A549 (cell line): Measurements from ENCODE around the gene TTLL11. TPM values are rescaled to one million over a fixed set of nuclear protein-coding genes. Genes with fewer than 3 reads are reported as not detected.

Source experiments
- ATAC-seq, 2 experiments: fragments of 200-7000 bp in 1 of 2; fragments of >200 bp in 1 of 2; cut with Nextera tagmentation in 1 of 2; cut with Tn5 transposase in 1 of 2; 3 replicates each; pipeline versions ENCODE4 v1.8.0 to v1.9.1; 2018 to 2020; ENCODE audit warnings: mild to moderate bottlenecking in 1 of 2, moderate library complexity in 1 of 2
- CTCF ChIA-PET: fragments of 300-600 bp; sonication (Branson Sonifier 250); formaldehyde crosslinking; extraction: SDS; loops from one replicate; lab custom pipeline; 2021; ENCODE audit warnings: antibody characterized with exemption, inconsistent platforms; lab: Yijun Ruan, JAX
- POLR2A ChIA-PET: fragments of 350-600 bp; formaldehyde crosslinking; extraction: SDS; loops from one replicate; lab custom pipeline; 2021; ENCODE audit warnings: antibody characterized with exemption, inconsistent platforms; lab: Yijun Ruan, JAX
- DNase-seq, 2 experiments: peaks; one replicate each; pipeline versions ENCODE4 v3.0.0 to v3.0.0-alpha.2; 2011 to 2016; ENCODE audit warnings: low read depth in 1 of 2, low spot score in 1 of 2
- FAIRE-seq: peaks from 2 replicates; lab custom pipeline; 2011; peaks lifted over from hg19 to GRCh38; lab: Jason Lieb, UNC
- H3K27ac ChIP-seq, 2 experiments: fragments of >200 bp; sonication (Bioruptor Twin); formaldehyde crosslinking; 3 replicates each; pipeline ENCODE4 v1.5.1; 2016 to 2017
- H3K4me1 ChIP-seq: fragments of >200 bp; sonication (Bioruptor Twin); formaldehyde crosslinking; 3 replicates; pipeline ENCODE4 v1.6.1; 2016
- H3K4me2 ChIP-seq: fragments of >200 bp; sonication (Bioruptor Twin); formaldehyde crosslinking; 3 replicates; pipeline ENCODE4 v1.6.1; 2016
- H3K4me3 ChIP-seq: fragments of >200 bp; sonication (Bioruptor Twin); formaldehyde crosslinking; 3 replicates; pipeline ENCODE4 v1.5.1; 2016
- H3K9me3 ChIP-seq: fragments of >200 bp; sonication (Bioruptor Twin); formaldehyde crosslinking; 3 replicates; pipeline ENCODE4 v1.6.1; 2016
- BHLHE40 ChIP-seq: IDR thresholded peaks from 2 replicates; pipeline ENCODE4 v1.6.1; 2012; ENCODE audit warnings: low read depth, low read length, inconsistent platforms
- CEBPB ChIP-seq, 2 experiments: fragments of >200 bp in 1 of 2; sonication (Bioruptor Twin) in 1 of 2; formaldehyde crosslinking in 1 of 2; IDR thresholded peaks; 2 replicates each; pipeline ENCODE4 v1.6.1; 2012 to 2016
- CHD2 ChIP-seq: fragments of 150-350 bp; IDR thresholded peaks from 2 replicates; pipeline ENCODE4 v1.6.1; 2014; ENCODE audit warnings: low read length; ENCODE audit not compliant: partially characterized antibody
- CTCF ChIP-seq: fragments of >200 bp; sonication (Bioruptor Twin); formaldehyde crosslinking; IDR thresholded peaks from 3 replicates; pipeline ENCODE4 v1.5.1; 2016
- EHMT2 ChIP-seq: fragments of 200-600 bp; sonication (generic); IDR thresholded peaks from 2 replicates; pipeline ENCODE4 v1.6.1; 2016; ENCODE audit warnings: antibody characterized with exemption, low read depth, mild to moderate bottlenecking, moderate library complexity
- ELK1 ChIP-seq: fragments of 150-350 bp; IDR thresholded peaks from 2 replicates; pipeline ENCODE4 v1.6.1; 2014; ENCODE audit warnings: low read depth, mild to moderate bottlenecking, low read length
- EP300 ChIP-seq, 2 experiments: fragments of >200 bp; sonication (Bioruptor Twin); formaldehyde crosslinking; IDR thresholded peaks; 2 replicates in 1 of 2; 3 replicates in 1 of 2; pipeline ENCODE4 v1.6.1; 2016 to 2017
- FOSL2 ChIP-seq, 2 experiments: fragments of 450-650 bp in 1 of 2; fragments of >200 bp in 1 of 2; sonication (Bioruptor Twin) in 1 of 2; formaldehyde crosslinking; IDR thresholded peaks; 2 replicates each; pipeline versions ENCODE4 v1.5.0 to v1.6.1; 2016 to 2020; ENCODE audit warnings: mild to moderate bottlenecking in 1 of 2, moderate library complexity in 1 of 2
- HEYL ChIP-seq: fragments of 250-450 bp; sonication (Bioruptor Pico); IDR thresholded peaks from 2 replicates; pipeline ENCODE4 v1.8.0; 2021; ENCODE audit warnings: mild to moderate bottlenecking, moderate library complexity
- HMGXB4 ChIP-seq: fragments of 250-450 bp; sonication (Bioruptor Pico); IDR thresholded peaks from 2 replicates; pipeline ENCODE4 v1.5.0; 2021; ENCODE audit warnings: mild to moderate bottlenecking, moderate library complexity, borderline replicate concordance
- HOXA7 ChIP-seq: fragments of 250-450 bp; sonication (Bioruptor Pico); IDR thresholded peaks from 2 replicates; pipeline ENCODE4 v1.5.0; 2020; ENCODE audit warnings: mild to moderate bottlenecking, moderate library complexity
- HOXB5 ChIP-seq: fragments of 250-450 bp; sonication (Bioruptor Pico); IDR thresholded peaks from 2 replicates; pipeline ENCODE4 v1.5.0; 2020; ENCODE audit warnings: mild to moderate bottlenecking, moderate library complexity
- MAFK ChIP-seq: fragments of 450-650 bp; IDR thresholded peaks from 2 replicates; pipeline ENCODE4 v1.6.1; 2014; ENCODE audit not compliant: partially characterized antibody
- MAX ChIP-seq: IDR thresholded peaks from 2 replicates; pipeline ENCODE4 v1.6.1; 2012
- MAZ ChIP-seq: fragments of 150-350 bp; IDR thresholded peaks from 2 replicates; pipeline ENCODE4 v1.6.1; 2014; ENCODE audit warnings: antibody characterized with exemption, low read depth, low read length, borderline replicate concordance
- NPAS2 ChIP-seq: fragments of 250-450 bp; sonication (Bioruptor Pico); IDR thresholded peaks from 2 replicates; pipeline ENCODE4 v1.8.0; 2022; ENCODE audit warnings: mild to moderate bottlenecking, moderate library complexity, borderline replicate concordance
- PBX3 ChIP-seq: IDR thresholded peaks from 2 replicates; pipeline ENCODE4 v1.6.1; 2012
- PHF8 ChIP-seq: fragments of 200-600 bp; sonication (generic); IDR thresholded peaks from 2 replicates; pipeline ENCODE4 v1.6.1; 2016; ENCODE audit warnings: low read depth, mild to moderate bottlenecking, antibody characterized with exemption, moderate library complexity, borderline replicate concordance
- POLR2A ChIP-seq: IDR thresholded peaks from 2 replicates; pipeline ENCODE4 v1.6.1; 2012; ENCODE audit warnings: mild to moderate bottlenecking, low read length
- POLR2AphosphoS2 ChIP-seq: conservative IDR thresholded peaks from 2 replicates; pipeline ENCODE4 v1.6.1; 2012; ENCODE audit warnings: low read length, improper control_type of control experiment, inconsistent platforms
- RAD21 ChIP-seq, 2 experiments: fragments of >200 bp in 1 of 2; sonication (Bioruptor Twin) in 1 of 2; formaldehyde crosslinking in 1 of 2; IDR thresholded peaks in 1 of 2; conservative IDR thresholded peaks in 1 of 2; 2 replicates in 1 of 2; 3 replicates in 1 of 2; pipeline ENCODE4 v1.6.1; 2012 to 2018; ENCODE audit warnings: inconsistent platforms in 1 of 2
- RARB ChIP-seq: fragments of 250-450 bp; sonication (Bioruptor Pico); IDR thresholded peaks from 2 replicates; pipeline ENCODE4 v1.8.0; 2021; ENCODE audit warnings: mild to moderate bottlenecking, moderate library complexity
- REST ChIP-seq: fragments of 200-600 bp; sonication (generic); IDR thresholded peaks from 2 replicates; pipeline ENCODE4 v1.6.1; 2016; ENCODE audit warnings: antibody characterized with exemption, mild to moderate bottlenecking, moderate library complexity
- ZFP36 ChIP-seq: fragments of 450-650 bp; IDR thresholded peaks from 2 replicates; pipeline ENCODE4 v1.6.1; 2014; ENCODE audit warnings: borderline replicate concordance; ENCODE audit not compliant: partially characterized antibody
- WGBS: methylation state at CpG from one replicate; pipeline ENCODE4 v1.1.6; 2017; ENCODE audit errors: missing lambda C conversion rate; 5-methylcytosine and 5-hydroxymethylcytosine counted together
- polyA plus RNA-seq, 4 experiments: library from polyadenylated mRNA; depleted of rRNA in 3 of 4; stranded (reverse); fragments of >200 nt; fragmentation: RNase III in 1 of 4; extraction: RNeasy Plus Mini Kit Qiagen cat#74134 plus additional on column Dnase treatment in 1 of 4; gene quantifications; 2 replicates in 3 of 4; 3 replicates in 1 of 4; pipeline ENCODE4 v1.2.3, GENCODE V29; 2011 to 2017

Gene TTLL11
- polyA plus RNA-seq, 2 of the 4 experiments (the other 2 are of a cell fraction), result 1.8 to 2.6 TPM

GRCh38 chr9:121950441-121950840 is 142.7 kb downstream of the TTLL11 start (continued):
- TF ChIP-seq REST, result no peak
- no peak for TF ChIP-seq ELK1

GRCh38 chr9:121949766-121950165 is 143.3 kb downstream of the TTLL11 start:
- POLR2A ChIA-PET, result no interaction called here
- FAIRE-seq, result no peak
- CTCF ChIA-PET, result interaction anchor here (0.7 to 1.1 kb wide), 3 partner anchors 11 to 253 kb away, joined by 3 to 5 read pairs (median 3); no protein-coding TSS in a partner anchor
- Histone ChIP-seq H3K4me1 (no peaks in the 10 kb centered on the region), H3K9me3 (no peaks in the 10 kb centered on the region)
- no peak for TF ChIP-seq CEBPB (IDR thresholded peaks at IDR 0.05)
- TF ChIP-seq PHF8, result no peak
- TF ChIP-seq MAFK, result no peak
- no peak for TF ChIP-seq RARB (CRISPR knock-in tag)
- no peak for TF ChIP-seq EHMT2
- TF ChIP-seq HOXB5 (CRISPR knock-in tag), result no peak
- TF ChIP-seq PBX3, result no peak
- TF ChIP-seq, all 56 proteins: peak for 0
- no peak overlapping the region for H3K27ac ChIP-seq
- H3K4me3 ChIP-seq, result no peak overlapping the region
- no peak overlapping the region for H3K4me2 ChIP-seq
- ATAC-seq (no peak), DNase-seq (no peak)
- 68% methylated on average over 4 of the region's 4 CpGs for WGBS

GRCh38 chr9:121949364-121949763 is 143.7 kb downstream of the TTLL11 start:
- POLR2A ChIA-PET, result no interaction called here
- H3K4me3 ChIP-seq, result no peak overlapping the region
- 66% methylated on average over 4 of the region's 4 CpGs for WGBS
- CTCF ChIA-PET, result interaction anchor here (0.7 kb wide), 1 partner anchor 11 kb away, joined by 3 read pairs; no protein-coding TSS in a partner anchor
- no peak overlapping the region for H3K4me2 ChIP-seq
- DNase-seq (no peak), FAIRE-seq (no peak), ATAC-seq (no peak)
- no peak overlapping the region for H3K27ac ChIP-seq
- H3K4me1 ChIP-seq, result no peaks in the 10 kb centered on the region
- H3K9me3 ChIP-seq, result no peaks in the 10 kb centered on the region
- TF ChIP-seq POLR2A (no peak), MAX (no peak), EP300 (IDR thresholded peaks at IDR 0.05) (no peak), NPAS2 (CRISPR knock-in tag) (no peak), CHD2 (no peak), HEYL (CRISPR knock-in tag) (no peak), MAZ (no peak), FOSL2 (IDR thresholded peaks at IDR 0.05) (no peak), FOSL2 (CRISPR knock-in tag; IDR thresholded peaks at IDR 0.05) (no peak), RAD21 (conservative IDR thresholded peaks at IDR 0.05 in 1 of 2, IDR thresholded peaks at IDR 0.05 in 1 of 2) (no peak), POLR2AphosphoS2 (no peak), ELK1 (no peak), BHLHE40 (no peak), HOXA7 (no peak), HMGXB4 (CRISPR knock-in tag) (no peak), CTCF (no peak), ZFP36 (no peak)
